ENCODE data around the gene EPO.

DNA sequence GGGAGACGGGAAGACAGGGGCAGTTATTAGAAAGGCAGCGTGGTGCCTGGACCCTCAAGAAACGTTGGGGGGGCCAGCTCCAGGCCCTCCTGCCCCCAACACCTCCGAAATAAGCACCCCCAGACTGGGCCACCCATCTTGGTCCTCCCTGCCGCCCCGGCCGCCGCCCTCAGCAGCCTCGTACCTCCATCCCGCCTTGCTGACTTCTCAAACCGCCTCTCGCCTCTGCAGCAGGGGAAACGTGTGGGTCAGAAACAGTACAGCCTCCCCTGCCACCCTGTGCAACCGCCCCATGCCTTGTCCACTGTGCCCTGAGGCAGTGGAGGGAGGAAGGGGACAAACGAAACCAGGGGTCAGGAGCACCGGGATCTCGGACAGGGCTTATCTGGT lies 33.5 kb upstream of the EPO start:
- TF ChIP-seq, protein P1, sequence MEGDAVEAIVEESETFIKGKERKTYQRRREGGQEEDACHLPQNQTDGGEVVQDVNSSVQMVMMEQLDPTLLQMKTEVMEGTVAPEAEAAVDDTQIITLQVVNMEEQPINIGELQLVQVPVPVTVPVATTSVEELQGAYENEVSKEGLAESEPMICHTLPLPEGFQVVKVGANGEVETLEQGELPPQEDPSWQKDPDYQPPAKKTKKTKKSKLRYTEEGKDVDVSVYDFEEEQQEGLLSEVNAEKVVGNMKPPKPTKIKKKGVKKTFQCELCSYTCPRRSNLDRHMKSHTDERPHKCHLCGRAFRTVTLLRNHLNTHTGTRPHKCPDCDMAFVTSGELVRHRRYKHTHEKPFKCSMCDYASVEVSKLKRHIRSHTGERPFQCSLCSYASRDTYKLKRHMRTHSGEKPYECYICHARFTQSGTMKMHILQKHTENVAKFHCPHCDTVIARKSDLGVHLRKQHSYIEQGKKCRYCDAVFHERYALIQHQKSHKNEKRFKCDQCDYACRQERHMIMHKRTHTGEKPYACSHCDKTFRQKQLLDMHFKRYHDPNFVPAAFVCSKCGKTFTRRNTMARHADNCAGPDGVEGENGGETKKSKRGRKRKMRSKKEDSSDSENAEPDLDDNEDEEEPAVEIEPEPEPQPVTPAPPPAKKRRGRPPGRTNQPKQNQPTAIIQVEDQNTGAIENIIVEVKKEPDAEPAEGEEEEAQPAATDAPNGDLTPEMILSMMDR (IDR thresholded peaks at IDR 0.05): no peak
- no peak for TF ChIP-seq POLR2A (IDR thresholded peaks at IDR 0.05)

All from esophagus squamous epithelium (tissue), 4 donors.